IMR-90 (cell line): ENCODE data around the gene SOX6.

Source experiments
- CHD1 ChIP-seq: IDR thresholded peaks from 2 replicates; pipeline ENCODE4 v1.6.1; 2012; ENCODE audit warnings: low read depth, low read length, improper control_type of control experiment
- FOS ChIP-seq: fragments of 150-350 bp; IDR thresholded peaks from 2 replicates; pipeline ENCODE4 v1.6.1; 2016; ENCODE audit warnings: low read depth, low read length
- MAZ ChIP-seq: IDR thresholded peaks from 2 replicates; pipeline ENCODE4 v1.6.1; 2012; ENCODE audit warnings: low read depth, mild to moderate bottlenecking, low read length, improper control_type of control experiment, moderate library complexity, borderline replicate concordance
- MXI1 ChIP-seq: IDR thresholded peaks from 2 replicates; pipeline ENCODE4 v1.6.1; 2012; ENCODE audit warnings: low read depth, mild to moderate bottlenecking, low read length, moderate library complexity, borderline replicate concordance
- POLR2A ChIP-seq: IDR thresholded peaks from 2 replicates; pipeline ENCODE4 v1.6.1; 2012; ENCODE audit warnings: mild to moderate bottlenecking, low read depth, low read length
- RAD21 ChIP-seq: IDR thresholded peaks from 2 replicates; pipeline ENCODE4 v1.6.1; 2012; ENCODE audit warnings: low read length, improper control_type of control experiment
- RFX5 ChIP-seq: IDR thresholded peaks from 2 replicates; pipeline ENCODE4 v1.8.0; 2012; ENCODE audit warnings: low read depth, mild to moderate bottlenecking, low read length, moderate library complexity
- TF ChIP-seq, protein P1 (sequence below): conservative IDR thresholded peaks from 2 replicates; pipeline ENCODE4 v1.5.1; 2012; ENCODE audit warnings: mild to moderate bottlenecking, low read depth, low read length, improper control_type of control experiment
- TF ChIP-seq, protein P2 (sequence below): fragments of 150-350 bp; IDR thresholded peaks from 2 replicates; pipeline ENCODE4 v1.6.1; 2017; ENCODE audit warnings: mild to moderate bottlenecking, antibody characterized with exemption, low read length, low read depth

DNA sequence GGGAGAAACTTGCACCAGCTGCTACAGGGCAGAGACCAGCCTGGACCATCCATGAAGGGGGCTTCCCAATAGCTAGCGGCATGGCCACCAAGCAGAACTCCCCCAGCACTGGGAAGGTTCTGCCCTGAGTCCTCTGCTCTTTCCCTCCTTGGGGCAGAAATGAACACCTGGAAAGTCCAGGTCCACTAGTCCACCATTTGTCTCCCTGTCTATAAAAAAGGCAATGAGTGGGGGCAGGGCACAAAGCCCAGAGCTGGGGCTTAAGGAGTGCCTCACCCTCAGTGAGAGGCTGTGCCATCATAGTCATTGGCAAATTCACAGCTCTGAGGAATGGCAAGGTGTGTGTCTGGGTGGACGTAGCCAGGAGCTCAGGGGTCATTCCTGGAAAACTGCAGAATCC lies 420.3 kb downstream of the SOX6 start:
- TF ChIP-seq MAZ, result no peak
- TF ChIP-seq, protein P1, sequence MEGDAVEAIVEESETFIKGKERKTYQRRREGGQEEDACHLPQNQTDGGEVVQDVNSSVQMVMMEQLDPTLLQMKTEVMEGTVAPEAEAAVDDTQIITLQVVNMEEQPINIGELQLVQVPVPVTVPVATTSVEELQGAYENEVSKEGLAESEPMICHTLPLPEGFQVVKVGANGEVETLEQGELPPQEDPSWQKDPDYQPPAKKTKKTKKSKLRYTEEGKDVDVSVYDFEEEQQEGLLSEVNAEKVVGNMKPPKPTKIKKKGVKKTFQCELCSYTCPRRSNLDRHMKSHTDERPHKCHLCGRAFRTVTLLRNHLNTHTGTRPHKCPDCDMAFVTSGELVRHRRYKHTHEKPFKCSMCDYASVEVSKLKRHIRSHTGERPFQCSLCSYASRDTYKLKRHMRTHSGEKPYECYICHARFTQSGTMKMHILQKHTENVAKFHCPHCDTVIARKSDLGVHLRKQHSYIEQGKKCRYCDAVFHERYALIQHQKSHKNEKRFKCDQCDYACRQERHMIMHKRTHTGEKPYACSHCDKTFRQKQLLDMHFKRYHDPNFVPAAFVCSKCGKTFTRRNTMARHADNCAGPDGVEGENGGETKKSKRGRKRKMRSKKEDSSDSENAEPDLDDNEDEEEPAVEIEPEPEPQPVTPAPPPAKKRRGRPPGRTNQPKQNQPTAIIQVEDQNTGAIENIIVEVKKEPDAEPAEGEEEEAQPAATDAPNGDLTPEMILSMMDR, result no peak
- TF ChIP-seq CHD1, result no peak
- TF ChIP-seq RAD21, result no peak
- TF ChIP-seq POLR2A, result no peak
- TF ChIP-seq, protein P2, sequence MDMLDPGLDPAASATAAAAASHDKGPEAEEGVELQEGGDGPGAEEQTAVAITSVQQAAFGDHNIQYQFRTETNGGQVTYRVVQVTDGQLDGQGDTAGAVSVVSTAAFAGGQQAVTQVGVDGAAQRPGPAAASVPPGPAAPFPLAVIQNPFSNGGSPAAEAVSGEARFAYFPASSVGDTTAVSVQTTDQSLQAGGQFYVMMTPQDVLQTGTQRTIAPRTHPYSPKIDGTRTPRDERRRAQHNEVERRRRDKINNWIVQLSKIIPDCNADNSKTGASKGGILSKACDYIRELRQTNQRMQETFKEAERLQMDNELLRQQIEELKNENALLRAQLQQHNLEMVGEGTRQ, result no peak
- no peak for TF ChIP-seq MXI1
- TF ChIP-seq RFX5, result no peak
- TF ChIP-seq FOS, result no peak
